Transverse colon (tissue), 4 donors: ENCODE results near the gene FMNL3.

Source experiments
- CTCF ChIP-seq, 5 experiments: fragments of 200-600 bp in 3 of 5; fragments of 450-650 bp in 2 of 5; sonication (generic) in 3 of 5; IDR thresholded peaks; 1 replicate in 2 of 5; 2 replicates in 3 of 5; pipeline ENCODE4 v1.5.1; 2016 to 2017; ENCODE audit warnings: antibody characterized with exemption in 5 of 5, inconsistent platforms in 3 of 5, mild to moderate bottlenecking in 2 of 5, moderate library complexity in 1 of 5
- EP300 ChIP-seq: sonication (generic); formaldehyde crosslinking; IDR thresholded peaks from one replicate; pipeline ENCODE4 v1.6.1; 2017; ENCODE audit warnings: antibody characterized with exemption, low read depth
- POLR2A ChIP-seq: fragments of 450-650 bp; IDR thresholded peaks from one replicate; pipeline ENCODE4 v1.6.1; 2016; ENCODE audit warnings: antibody characterized with exemption, mild to moderate bottlenecking, moderate library complexity
- POLR2AphosphoS5 ChIP-seq, 3 donors: sonication (generic); formaldehyde crosslinking; IDR thresholded peaks; one replicate each; pipeline ENCODE4 v1.6.1; 2016; ENCODE audit warnings: antibody characterized with exemption in 3 of 3

- no peak for TF ChIP-seq CTCF (IDR thresholded peaks at IDR 0.05)
- TF ChIP-seq POLR2A, result no peak
- no peak for TF ChIP-seq POLR2AphosphoS5 (IDR thresholded peaks at IDR 0.05)
- TF ChIP-seq EP300, result no peak
These were observed 97.9 kb downstream of the FMNL3 start for GRCh38 chr12:49609059-49609874.
